ENCODE measurements around the gene MCF2L. TPM values are rescaled to one million over a fixed set of nuclear protein-coding genes. Genes with fewer than 3 reads are reported as not detected.

MCF2L gene
- total RNA-seq, 1 donor from 2014 or later, result 40.4 TPM

DNA sequence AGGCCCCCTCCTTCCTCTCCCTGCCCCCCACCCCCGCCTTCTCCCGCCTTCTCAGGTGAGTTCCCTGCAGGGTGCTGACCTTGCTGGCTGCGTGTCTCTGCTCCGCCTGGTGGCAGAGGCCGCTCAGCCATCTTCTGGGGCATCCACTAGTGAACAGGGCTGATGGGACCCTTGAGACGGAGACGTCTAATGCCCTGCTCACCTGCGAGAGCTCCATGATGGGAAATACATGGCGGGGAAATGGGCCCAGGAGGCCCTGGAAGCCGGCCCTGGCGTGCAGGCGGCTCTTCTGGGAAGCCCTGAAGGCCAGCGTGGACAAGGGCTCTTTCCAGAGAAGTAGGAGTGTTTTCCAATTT lies 121.4 kb downstream of the MCF2L start:
- Mint-ChIP-seq H3K27me3 (ENCODE audit: insufficient read depth, low read depth) (peaks cover 4% of the 10 kb centered on the region), H3K27ac (no peak overlapping the region), H3K9me3 (no peaks in the 10 kb centered on the region), H3K36me3 (peaks cover 5% of the 10 kb centered on the region), H3K4me3 (no peak overlapping the region), H3K4me1 (peaks cover 13% of the 10 kb centered on the region)
- TF ChIP-seq EZH2 (IDR thresholded peaks at IDR 0.05) (no peak), EZH2phosphoT487 (IDR thresholded peaks at IDR 0.05) (no peak)
- TF ChIP-seq, protein P1, sequence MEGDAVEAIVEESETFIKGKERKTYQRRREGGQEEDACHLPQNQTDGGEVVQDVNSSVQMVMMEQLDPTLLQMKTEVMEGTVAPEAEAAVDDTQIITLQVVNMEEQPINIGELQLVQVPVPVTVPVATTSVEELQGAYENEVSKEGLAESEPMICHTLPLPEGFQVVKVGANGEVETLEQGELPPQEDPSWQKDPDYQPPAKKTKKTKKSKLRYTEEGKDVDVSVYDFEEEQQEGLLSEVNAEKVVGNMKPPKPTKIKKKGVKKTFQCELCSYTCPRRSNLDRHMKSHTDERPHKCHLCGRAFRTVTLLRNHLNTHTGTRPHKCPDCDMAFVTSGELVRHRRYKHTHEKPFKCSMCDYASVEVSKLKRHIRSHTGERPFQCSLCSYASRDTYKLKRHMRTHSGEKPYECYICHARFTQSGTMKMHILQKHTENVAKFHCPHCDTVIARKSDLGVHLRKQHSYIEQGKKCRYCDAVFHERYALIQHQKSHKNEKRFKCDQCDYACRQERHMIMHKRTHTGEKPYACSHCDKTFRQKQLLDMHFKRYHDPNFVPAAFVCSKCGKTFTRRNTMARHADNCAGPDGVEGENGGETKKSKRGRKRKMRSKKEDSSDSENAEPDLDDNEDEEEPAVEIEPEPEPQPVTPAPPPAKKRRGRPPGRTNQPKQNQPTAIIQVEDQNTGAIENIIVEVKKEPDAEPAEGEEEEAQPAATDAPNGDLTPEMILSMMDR (IDR thresholded peaks at IDR 0.05), result no peak
- Histone ChIP-seq H2AFZ (replicated peaks) (no peak overlapping the region), H3K4me1 (no peaks in the 10 kb centered on the region), H4K20me1 (ENCODE audit: low read depth) (no peaks in the 10 kb centered on the region), H3K36me3 (no peaks in the 10 kb centered on the region), H3K27me3 (no peaks in the 10 kb centered on the region), H3K9ac (no peak overlapping the region), H3K4me3 (no peak overlapping the region), H3K27ac (no peak overlapping the region), H3K4me2 (no peak overlapping the region), H3K79me2 (ENCODE audit: low read depth) (no peaks in the 10 kb centered on the region), H3K9me3 (ENCODE audit: low read depth) (no peaks in the 10 kb centered on the region), H3F3A (ENCODE audit: low read depth) (no peaks in the 10 kb centered on the region)
- DNase-seq (ENCODE audit: low spot score), result no peak

DNA sequence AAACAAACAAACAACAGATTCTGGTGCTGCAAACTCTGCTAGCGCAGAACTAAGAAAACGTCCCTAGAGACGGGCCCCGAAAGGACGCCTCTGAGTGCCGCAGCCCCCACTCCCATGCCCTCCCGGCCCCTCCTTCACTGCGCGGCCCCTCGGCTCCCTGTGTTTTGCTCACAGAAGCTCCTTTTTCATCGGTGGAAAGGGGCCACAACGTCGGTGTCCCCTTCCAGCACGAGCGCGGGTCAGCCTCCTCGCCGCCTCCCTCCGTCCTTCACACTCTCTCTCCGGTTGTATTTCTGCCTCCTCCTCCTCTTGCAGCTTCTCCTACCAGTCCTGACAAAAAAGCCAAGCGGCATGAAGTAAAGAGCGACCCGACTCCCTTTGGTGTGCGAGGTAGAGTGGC lies 121.8 kb downstream of the MCF2L start:
- no peaks in the 10 kb centered on the region for H3K9me3 Mint-ChIP-seq
- no peak overlapping the region for H3K9ac ChIP-seq
- no peak for DNase-seq (ENCODE audit: low spot score)
- no peaks in the 10 kb centered on the region for H3F3A ChIP-seq (ENCODE audit: low read depth)
- no peaks in the 10 kb centered on the region for H3K4me1 ChIP-seq
- H3K27ac ChIP-seq, result no peak overlapping the region
- no peaks in the 10 kb centered on the region for H3K79me2 ChIP-seq (ENCODE audit: low read depth)
- H3K27ac Mint-ChIP-seq, result no peak overlapping the region
- no peak for TF ChIP-seq EZH2 (IDR thresholded peaks at IDR 0.05)
- TF ChIP-seq EZH2phosphoT487 (IDR thresholded peaks at IDR 0.05), result no peak
- TF ChIP-seq, protein P1 (IDR thresholded peaks at IDR 0.05), result no peak
- H3K4me2 ChIP-seq, result no peak overlapping the region
- no peak overlapping the region for H3K4me3 ChIP-seq
- peaks cover 13% of the 10 kb centered on the region for H3K4me1 Mint-ChIP-seq
- no peak overlapping the region for H3K4me3 Mint-ChIP-seq
- no peaks in the 10 kb centered on the region for H3K36me3 ChIP-seq
- H3K27me3 ChIP-seq, result no peaks in the 10 kb centered on the region
- H3K27me3 Mint-ChIP-seq (ENCODE audit: insufficient read depth, low read depth), result peaks cover 4% of the 10 kb centered on the region
- no peak overlapping the region for H2AFZ ChIP-seq (replicated peaks)
- peaks cover 5% of the 10 kb centered on the region for H3K36me3 Mint-ChIP-seq
- H4K20me1 ChIP-seq (ENCODE audit: low read depth), result no peaks in the 10 kb centered on the region
- no peaks in the 10 kb centered on the region for H3K9me3 ChIP-seq (ENCODE audit: low read depth)

DNA sequence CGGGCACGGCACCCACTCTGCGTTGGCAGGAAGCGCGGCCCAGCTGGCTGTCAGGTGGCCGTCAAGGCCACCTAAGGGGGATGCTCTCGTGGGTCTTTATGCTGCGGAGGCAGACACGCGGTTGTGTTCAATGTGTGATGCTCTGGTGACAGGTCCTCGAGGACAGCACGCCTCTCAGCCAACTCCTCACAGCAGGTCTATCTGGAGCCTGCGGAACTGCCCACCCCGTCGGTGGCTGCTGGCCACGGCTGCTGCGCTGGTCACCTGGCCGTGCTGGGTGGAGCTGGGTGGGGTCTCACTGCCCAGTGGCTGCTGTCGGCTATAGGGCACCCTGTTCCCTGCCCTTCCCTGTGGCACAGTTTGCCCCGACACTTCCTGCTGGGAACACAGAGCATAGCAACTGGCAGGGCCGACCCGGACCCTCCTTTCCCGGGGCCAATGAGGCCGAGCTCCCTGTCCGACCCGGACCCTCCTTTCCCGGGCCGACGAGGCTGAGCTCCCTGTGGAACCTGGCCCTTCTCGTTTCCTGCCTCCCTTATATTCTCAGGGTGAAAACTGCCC lies 122.3 kb downstream of the MCF2L start:
- H3K27ac Mint-ChIP-seq, result no peak overlapping the region
- H3K36me3 ChIP-seq, result no peaks in the 10 kb centered on the region
- no peaks in the 10 kb centered on the region for H3K79me2 ChIP-seq (ENCODE audit: low read depth)
- H3K4me3 Mint-ChIP-seq, result no peak overlapping the region
- no peaks in the 10 kb centered on the region for H3K27me3 ChIP-seq
- H4K20me1 ChIP-seq (ENCODE audit: low read depth), result no peaks in the 10 kb centered on the region
- no peaks in the 10 kb centered on the region for H3K9me3 ChIP-seq (ENCODE audit: low read depth)
- H3K4me1 Mint-ChIP-seq, result peaks cover 13% of the 10 kb centered on the region
- no peak overlapping the region for H3K9ac ChIP-seq
- TF ChIP-seq, protein P1 (IDR thresholded peaks at IDR 0.05), result no peak
- TF ChIP-seq EZH2 (IDR thresholded peaks at IDR 0.05) (no peak), EZH2phosphoT487 (IDR thresholded peaks at IDR 0.05) (no peak)
- peaks cover 5% of the 10 kb centered on the region for H3K36me3 Mint-ChIP-seq
- DNase-seq (ENCODE audit: low spot score), result no peak
- H3K4me2 ChIP-seq, result no peak overlapping the region
- H3K4me1 ChIP-seq, result no peaks in the 10 kb centered on the region
- no peaks in the 10 kb centered on the region for H3K9me3 Mint-ChIP-seq
- peaks cover 4% of the 10 kb centered on the region for H3K27me3 Mint-ChIP-seq (ENCODE audit: insufficient read depth, low read depth)
- no peaks in the 10 kb centered on the region for H3F3A ChIP-seq (ENCODE audit: low read depth)
- no peak overlapping the region for H2AFZ ChIP-seq (replicated peaks)
- no peak overlapping the region for H3K4me3 ChIP-seq
- no peak overlapping the region for H3K27ac ChIP-seq
